KMS-11 (cell line): Measurements from ENCODE around the gene SPSB3.
A peak's percentile ranks its signal among the peaks of the same experiment; 100 is the strongest.

Experiments used
- H2AFZ ChIP-seq: fragments of 200-600 bp; sonication (generic); 2 replicates; pipeline ENCODE4 v1.6.1; 2016; ENCODE audit warnings: antibody characterized with exemption, mixed run types, low read depth
- H3K27ac ChIP-seq: fragments of 200-600 bp; sonication (generic); 2 replicates; pipeline ENCODE4 v1.6.1; 2016; ENCODE audit warnings: mild to moderate bottlenecking, mixed run types
- H3K27me3 ChIP-seq: fragments of 200-600 bp; sonication (generic); 2 replicates; pipeline ENCODE4 v1.6.1; 2017; ENCODE audit warnings: mild to moderate bottlenecking, low read depth, mixed run types, moderate library complexity; ENCODE audit not compliant: insufficient read depth
- H3K36me3 ChIP-seq: fragments of 200-600 bp; sonication (generic); 2 replicates; pipeline ENCODE4 v1.6.1; 2017; ENCODE audit warnings: mild to moderate bottlenecking, mixed run types; ENCODE audit not compliant: insufficient read depth
- H3K4me1 ChIP-seq: fragments of 200-600 bp; sonication (generic); 2 replicates; pipeline ENCODE4 v1.6.1; 2016; ENCODE audit warnings: mild to moderate bottlenecking, low read depth, mixed run types; ENCODE audit not compliant: poor library complexity, severe bottlenecking
- H3K4me2 ChIP-seq: fragments of 200-600 bp; sonication (generic); 2 replicates; pipeline ENCODE4 v1.7.0; 2016; ENCODE audit warnings: mild to moderate bottlenecking, mixed run types
- H3K4me3 ChIP-seq: fragments of 200-600 bp; sonication (generic); IDR thresholded peaks from 2 replicates; pipeline ENCODE4 v1.6.1; 2017; ENCODE audit warnings: low read depth, low read length, mixed read lengths; ENCODE audit not compliant: insufficient read depth
- H3K79me2 ChIP-seq: fragments of 200-600 bp; sonication (generic); 2 replicates; pipeline ENCODE4 v1.6.1; 2016; ENCODE audit warnings: low read depth, mixed run types; ENCODE audit not compliant: insufficient read depth
- H3K9ac ChIP-seq: fragments of 200-600 bp; sonication (generic); 2 replicates; pipeline ENCODE4 v1.6.1; 2016; ENCODE audit warnings: mild to moderate bottlenecking, mixed run types
- H4K20me1 ChIP-seq: fragments of 200-600 bp; sonication (generic); 2 replicates; pipeline ENCODE4 v1.6.1; 2016; ENCODE audit warnings: mild to moderate bottlenecking, mixed run types; ENCODE audit not compliant: insufficient read depth
- CTCF ChIP-seq: fragments of 200-600 bp; sonication (generic); conservative IDR thresholded peaks from 2 replicates; pipeline ENCODE4 v1.6.1; 2017; ENCODE audit warnings: low read depth, mild to moderate bottlenecking, antibody characterized with exemption, low read length, moderate library complexity, mixed read lengths

SPSB3 gene

GRCh38 chr16:1785846-1786170 lies 3.4 kb upstream of the SPSB3 start:
- Histone ChIP-seq H3K4me2 (no peak overlapping the region), H3K79me2 (peaks cover 38% of the 10 kb centered on the region), H2AFZ (no peak overlapping the region), H3K4me3 (no peak overlapping the region), H3K9ac (no peak overlapping the region), H3K4me1 (peaks cover 13% of the 10 kb centered on the region), H3K27ac (no peak overlapping the region), H3K36me3 (no peaks in the 10 kb centered on the region), H4K20me1 (no peaks in the 10 kb centered on the region), H3K27me3 (no peaks in the 10 kb centered on the region)
- TF ChIP-seq CTCF: no peak

GRCh38 chr16:1784977-1785845 lies 2.8 kb upstream of the SPSB3 start:
- Histone ChIP-seq H3K4me3 (no peak overlapping the region), H3K9ac (no peak overlapping the region), H3K4me1 (peaks cover 14% of the 10 kb centered on the region), H3K27me3 (no peaks in the 10 kb centered on the region), H2AFZ (no peak overlapping the region), H3K36me3 (no peaks in the 10 kb centered on the region), H3K27ac (no peak overlapping the region), H3K4me2 (no peak overlapping the region), H4K20me1 (no peaks in the 10 kb centered on the region), H3K79me2 (peaks cover 43% of the 10 kb centered on the region)
- TF ChIP-seq CTCF: no peak

GRCh38 chr16:1781758-1782407 lies 488 bp downstream of the SPSB3 start:
- peaks cover 43% of the 10 kb centered on the region for H3K79me2 ChIP-seq
- peak overlapping the region; percentile 37; the same call in 1 of the 2 replicates for H3K27ac ChIP-seq
- H3K4me2 ChIP-seq: peak overlapping the region; percentile 66
- peak overlapping the region; percentile 27; the same call in 1 of the 2 replicates for H3K9ac ChIP-seq
- peak overlapping the region; percentile 39; the same call in 1 of the 2 replicates for H2AFZ ChIP-seq
- peaks cover 14% of the 10 kb centered on the region for H3K4me1 ChIP-seq
- no peaks in the 10 kb centered on the region for H3K27me3 ChIP-seq
- TF ChIP-seq CTCF: no peak
- H3K36me3 ChIP-seq: no peaks in the 10 kb centered on the region
- H4K20me1 ChIP-seq: no peaks in the 10 kb centered on the region
- H3K4me3 ChIP-seq: no peak overlapping the region

- no peak overlapping the region for H3K4me3 ChIP-seq
- H4K20me1 ChIP-seq: no peaks in the 10 kb centered on the region
- peak overlapping the region; percentile 66 for H3K4me2 ChIP-seq
- no peaks in the 10 kb centered on the region for H3K27me3 ChIP-seq
- H3K36me3 ChIP-seq: no peaks in the 10 kb centered on the region
- peaks cover 42% of the 10 kb centered on the region for H3K79me2 ChIP-seq
- no peak for TF ChIP-seq CTCF
- no peak overlapping the region; the same call in 1 of the 2 replicates for H3K9ac ChIP-seq
- peaks cover 14% of the 10 kb centered on the region for H3K4me1 ChIP-seq
- H2AFZ ChIP-seq: no peak overlapping the region
- no peak overlapping the region for H3K27ac ChIP-seq
Measured at GRCh38 chr16:1781254-1781653, 1.1 kb downstream of the SPSB3 start.
